ENCODE results near the gene MFNG.

MFNG gene

GRCh38 chr22:37435970-37436603 is 50.1 kb downstream of the MFNG start:
- Histone ChIP-seq H3K27me3 (ENCODE audit: insufficient read depth, low read length, poor library complexity, severe bottlenecking) (no peaks in the 10 kb centered on the region), H3K79me2 (ENCODE audit: insufficient read depth, low read length) (no peaks in the 10 kb centered on the region), H3K9ac (ENCODE audit: low read depth, low read length, poor library complexity, severe bottlenecking) (no peak overlapping the region), H3K9me3 (ENCODE audit: insufficient read depth, low read depth, low read length) (no peaks in the 10 kb centered on the region), H2AFZ (ENCODE audit: low read length) (no peak overlapping the region), H3K4me1 (ENCODE audit: insufficient read depth, low read length, poor library complexity, severe bottlenecking) (no peaks in the 10 kb centered on the region), H4K20me1 (ENCODE audit: insufficient read depth, low read length, poor library complexity, severe bottlenecking) (no peaks in the 10 kb centered on the region), H3K4me3 (ENCODE audit: low read length, poor library complexity, severe bottlenecking) (no peak overlapping the region), H3K36me3 (ENCODE audit: insufficient read depth, low read length) (no peaks in the 10 kb centered on the region), H3K9me2 (replicated peaks; ENCODE audit: low read depth, low read length) (no peaks in the 10 kb centered on the region), H3K4me2 (ENCODE audit: low read depth, low read length, poor library complexity, severe bottlenecking) (no peak overlapping the region), H3F3A (ENCODE audit: low read depth) (no peaks in the 10 kb centered on the region)
- TF ChIP-seq EZH2phosphoT487 (IDR thresholded peaks at IDR 0.05; ENCODE audit: borderline replicate concordance) (no peak), CTCF (conservative IDR thresholded peaks at IDR 0.05; ENCODE audit: low read length) (no peak)

DNA sequence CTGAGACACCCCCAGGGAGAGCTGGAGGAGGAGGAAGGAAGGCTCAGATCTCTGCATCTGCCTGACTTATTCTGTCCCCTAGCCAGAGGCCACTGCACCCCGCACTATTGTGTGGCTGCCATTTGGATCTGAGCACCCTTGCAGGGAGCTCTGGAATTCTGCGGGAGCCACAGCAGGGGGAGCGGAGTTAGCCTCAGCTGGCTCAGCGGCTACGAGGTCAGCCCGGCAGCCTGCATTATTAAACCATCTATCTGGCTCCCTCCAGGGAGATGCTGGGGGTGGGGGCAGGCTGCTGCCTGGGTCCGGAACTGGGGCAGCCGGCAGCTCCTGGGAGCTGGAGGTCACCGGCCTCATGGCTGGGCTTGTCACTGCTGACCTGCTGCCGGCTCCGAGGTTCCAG is 52.4 kb downstream of the MFNG start:
- H3F3A ChIP-seq (ENCODE audit: low read depth), result no peaks in the 10 kb centered on the region
- no peak overlapping the region for H3K4me3 ChIP-seq (ENCODE audit: low read length, poor library complexity, severe bottlenecking)
- no peak for TF ChIP-seq CTCF (conservative IDR thresholded peaks at IDR 0.05; ENCODE audit: low read length)
- no peak for TF ChIP-seq EZH2phosphoT487 (IDR thresholded peaks at IDR 0.05; ENCODE audit: borderline replicate concordance)
- H3K4me2 ChIP-seq (ENCODE audit: low read depth, low read length, poor library complexity, severe bottlenecking), result no peak overlapping the region
- H2AFZ ChIP-seq (ENCODE audit: low read length), result no peak overlapping the region
- H3K9me2 ChIP-seq (replicated peaks; ENCODE audit: low read depth, low read length), result no peaks in the 10 kb centered on the region
- H3K36me3 ChIP-seq (ENCODE audit: insufficient read depth, low read length), result no peaks in the 10 kb centered on the region
- H3K79me2 ChIP-seq (ENCODE audit: insufficient read depth, low read length), result no peaks in the 10 kb centered on the region
- H3K4me1 ChIP-seq (ENCODE audit: insufficient read depth, low read length, poor library complexity, severe bottlenecking), result no peaks in the 10 kb centered on the region
- H3K9me3 ChIP-seq (ENCODE audit: insufficient read depth, low read depth, low read length), result no peaks in the 10 kb centered on the region
- H3K9ac ChIP-seq (ENCODE audit: low read depth, low read length, poor library complexity, severe bottlenecking), result no peak overlapping the region
- no peaks in the 10 kb centered on the region for H4K20me1 ChIP-seq (ENCODE audit: insufficient read depth, low read length, poor library complexity, severe bottlenecking)
- H3K27me3 ChIP-seq (ENCODE audit: insufficient read depth, low read length, poor library complexity, severe bottlenecking), result no peaks in the 10 kb centered on the region

DNA sequence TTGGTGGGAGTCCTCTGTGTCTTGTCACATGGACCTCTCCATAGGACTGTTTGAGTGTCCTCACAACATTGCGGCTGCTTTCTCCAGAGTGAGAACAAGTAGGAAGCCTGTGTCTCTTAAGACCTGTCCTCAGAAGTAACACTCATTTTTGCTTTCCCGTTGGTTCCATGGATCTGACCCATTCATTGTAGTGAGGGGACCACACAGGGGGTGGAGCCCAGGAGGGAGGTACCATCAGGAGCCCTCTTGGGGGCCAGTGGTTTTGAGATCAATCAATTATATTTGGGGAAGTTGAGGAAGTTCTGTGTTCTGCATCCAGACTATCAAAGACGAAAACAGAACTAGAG is 53.5 kb downstream of the MFNG start:
- Histone ChIP-seq H3K4me2 (ENCODE audit: low read depth, low read length, poor library complexity, severe bottlenecking) (no peak overlapping the region), H3K9ac (ENCODE audit: low read depth, low read length, poor library complexity, severe bottlenecking) (no peak overlapping the region), H3K36me3 (ENCODE audit: insufficient read depth, low read length) (no peaks in the 10 kb centered on the region), H3F3A (ENCODE audit: low read depth) (no peaks in the 10 kb centered on the region), H2AFZ (ENCODE audit: low read length) (no peak overlapping the region), H3K4me1 (ENCODE audit: insufficient read depth, low read length, poor library complexity, severe bottlenecking) (no peaks in the 10 kb centered on the region), H3K4me3 (ENCODE audit: low read length, poor library complexity, severe bottlenecking) (no peak overlapping the region), H3K9me3 (ENCODE audit: insufficient read depth, low read depth, low read length) (no peaks in the 10 kb centered on the region), H3K9me2 (replicated peaks; ENCODE audit: low read depth, low read length) (no peaks in the 10 kb centered on the region), H3K27me3 (ENCODE audit: insufficient read depth, low read length, poor library complexity, severe bottlenecking) (no peaks in the 10 kb centered on the region), H4K20me1 (ENCODE audit: insufficient read depth, low read length, poor library complexity, severe bottlenecking) (no peaks in the 10 kb centered on the region), H3K79me2 (ENCODE audit: insufficient read depth, low read length) (no peaks in the 10 kb centered on the region)
- TF ChIP-seq EZH2phosphoT487 (IDR thresholded peaks at IDR 0.05; ENCODE audit: borderline replicate concordance), result no peak

Data from Loucy (cell line).